ENCODE measurements around the gene TAF3.

TAF3 gene

DNA sequence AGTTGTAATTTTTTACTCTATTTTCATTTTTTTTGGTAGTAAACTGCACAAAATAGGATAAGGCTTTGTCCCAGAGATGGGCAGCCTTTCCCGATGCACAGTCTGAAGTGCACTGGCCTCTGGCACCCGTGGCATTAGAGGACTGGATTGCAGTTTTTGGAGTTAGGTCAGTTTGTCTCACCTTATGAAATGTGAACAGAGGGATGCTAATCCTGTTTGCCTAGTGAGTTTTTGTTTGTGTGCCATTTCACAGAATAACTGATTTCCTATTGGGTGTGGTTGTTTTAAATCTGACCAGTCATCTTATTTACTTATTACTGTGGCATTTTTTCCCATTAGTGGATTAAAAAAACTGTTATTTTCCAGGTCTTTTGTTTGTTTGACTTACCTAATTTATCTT is 126.7 kb downstream of the TAF3 start:
- TF ChIP-seq POLR2A (IDR thresholded peaks at IDR 0.05; ENCODE audit: low read depth, low read length), result no peak
- DNase-seq (ENCODE audit: insufficient read length, low spot score) (no peak), FAIRE-seq (no peak)

DNA sequence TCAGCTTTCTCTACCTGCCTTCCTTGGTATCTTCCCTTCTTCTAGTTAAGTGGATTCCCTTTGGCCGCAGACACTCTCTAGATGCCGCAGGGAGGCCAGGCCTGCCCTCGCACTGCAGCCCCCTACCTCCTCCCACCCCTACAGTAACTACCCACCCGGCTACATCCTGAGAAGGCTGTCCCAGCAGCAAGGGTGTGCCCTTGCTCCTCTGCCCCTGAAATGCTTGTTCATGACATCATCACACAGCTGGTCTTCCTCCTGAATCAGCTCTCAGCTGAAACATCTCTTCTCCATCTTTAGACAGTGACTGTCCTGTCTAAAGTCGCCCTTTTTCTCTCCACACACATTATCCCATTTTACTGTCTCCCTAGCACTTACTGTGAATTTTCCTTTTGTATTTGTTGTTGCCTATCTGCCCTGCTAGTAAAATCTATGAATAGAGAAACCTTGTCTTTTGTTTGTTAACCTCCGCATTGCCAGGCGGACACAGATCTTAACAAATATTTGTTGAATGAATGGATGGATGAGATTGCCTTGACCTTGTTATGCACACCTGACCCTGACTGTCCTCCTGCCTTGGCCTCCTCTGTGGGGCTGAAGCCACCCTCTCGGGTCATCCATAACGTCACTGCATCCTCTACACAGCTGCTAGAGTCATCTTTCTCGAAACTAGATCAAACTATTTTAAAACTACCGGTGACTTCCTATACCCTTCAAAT is 127.3 kb downstream of the TAF3 start:
- DNase-seq (ENCODE audit: insufficient read length, low spot score), result peak; percentile 10
- no peak for TF ChIP-seq POLR2A (IDR thresholded peaks at IDR 0.05; ENCODE audit: low read depth, low read length)
- no peak for FAIRE-seq

DNA sequence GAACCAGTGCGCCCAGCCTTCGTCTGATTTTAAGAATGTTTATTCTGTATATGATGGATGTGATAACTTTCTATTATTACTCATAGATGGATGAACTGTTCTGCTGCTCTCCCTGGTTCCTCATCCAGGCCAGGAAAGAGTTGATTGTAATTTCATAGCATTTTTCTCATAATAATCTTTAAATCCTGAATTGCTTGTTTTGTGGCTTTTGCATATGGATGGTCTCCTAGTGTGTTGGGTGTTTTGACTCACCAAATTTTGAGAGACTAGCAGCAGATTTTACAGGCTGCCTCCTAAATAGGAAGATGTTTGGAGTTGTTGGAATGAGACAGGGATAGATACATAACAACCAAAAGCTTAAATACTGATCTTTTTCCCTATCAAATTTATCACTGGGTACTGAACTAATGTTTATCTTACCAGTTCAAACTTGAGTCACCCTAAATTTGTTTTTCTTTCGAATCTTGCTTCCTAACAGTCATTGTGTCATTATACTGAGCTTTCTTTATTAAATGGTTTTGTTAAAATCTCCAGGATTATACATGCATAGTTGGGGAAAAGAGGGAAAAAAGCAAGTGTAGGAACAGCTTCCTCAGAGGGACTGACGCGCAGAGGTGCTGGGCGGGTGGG is 130.2 kb downstream of the TAF3 start:
- DNase-seq (ENCODE audit: insufficient read length, low spot score), result no peak
- no peak for FAIRE-seq
- TF ChIP-seq POLR2A (IDR thresholded peaks at IDR 0.05; ENCODE audit: low read depth, low read length), result no peak

DNA sequence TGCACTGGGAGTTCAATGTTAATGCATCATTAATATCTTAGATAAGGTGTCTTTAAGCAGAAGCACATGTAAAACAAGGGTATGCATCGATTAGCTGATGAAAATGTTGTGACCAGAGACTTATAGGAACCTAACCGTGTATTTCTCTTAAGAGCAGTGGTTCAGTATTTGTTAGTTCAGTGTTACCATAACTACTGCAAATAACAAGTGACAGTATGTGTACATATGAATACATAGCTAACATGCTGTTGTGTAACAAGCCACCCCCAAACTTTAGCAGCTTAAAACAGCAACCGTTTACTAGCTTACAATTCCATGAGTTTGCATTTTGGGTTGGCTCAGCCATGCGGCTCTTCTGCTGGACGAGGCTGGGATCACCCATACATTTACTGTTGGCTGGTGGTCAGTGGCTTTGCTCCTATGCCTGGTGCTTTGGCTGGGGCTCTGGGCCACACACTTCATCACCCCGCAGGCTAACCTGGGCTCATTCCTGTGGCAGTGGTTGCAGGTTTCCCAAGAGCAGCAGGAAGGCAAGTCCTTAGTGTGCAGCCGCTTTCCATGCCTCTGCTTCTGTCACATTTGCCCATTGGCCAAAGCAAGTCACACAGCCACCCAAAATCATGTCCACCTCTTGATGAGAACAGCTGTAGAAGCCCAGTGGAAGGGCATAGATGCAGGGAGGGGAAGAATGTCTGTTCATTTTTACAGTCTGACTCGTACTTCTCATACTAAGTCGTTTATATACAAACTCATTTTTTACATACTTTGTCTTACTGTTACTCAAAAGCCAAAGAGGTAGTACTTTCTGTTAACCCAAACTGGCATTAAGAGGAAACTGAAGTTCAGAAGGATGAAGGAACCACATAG is 132.9 kb downstream of the TAF3 start:
- FAIRE-seq, result no peak
- no peak for DNase-seq (ENCODE audit: insufficient read length, low spot score)
- TF ChIP-seq POLR2A (IDR thresholded peaks at IDR 0.05; ENCODE audit: low read depth, low read length), result no peak

DNA sequence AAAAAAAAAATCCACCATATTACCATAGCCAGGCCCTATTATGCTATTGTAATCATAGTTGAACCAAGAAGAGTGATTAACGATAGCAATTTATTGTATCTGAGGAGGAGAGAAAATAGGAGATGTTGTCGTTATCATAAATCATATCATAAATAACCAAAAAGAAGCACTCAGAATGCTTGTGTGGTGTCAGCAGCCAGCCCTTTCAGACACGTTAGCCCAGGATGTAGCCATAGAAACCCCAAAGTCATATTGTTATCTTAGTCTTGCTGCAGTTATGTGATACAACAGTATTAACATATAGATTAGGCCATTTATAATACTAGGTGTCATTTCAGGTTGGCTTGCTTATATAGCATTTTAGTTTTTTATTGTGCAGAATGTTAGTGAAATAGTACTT is 134.0 kb downstream of the TAF3 start:
- no peak for TF ChIP-seq POLR2A (IDR thresholded peaks at IDR 0.05; ENCODE audit: low read depth, low read length)
- DNase-seq (ENCODE audit: insufficient read length, low spot score), result no peak
- FAIRE-seq, result no peak

DNA sequence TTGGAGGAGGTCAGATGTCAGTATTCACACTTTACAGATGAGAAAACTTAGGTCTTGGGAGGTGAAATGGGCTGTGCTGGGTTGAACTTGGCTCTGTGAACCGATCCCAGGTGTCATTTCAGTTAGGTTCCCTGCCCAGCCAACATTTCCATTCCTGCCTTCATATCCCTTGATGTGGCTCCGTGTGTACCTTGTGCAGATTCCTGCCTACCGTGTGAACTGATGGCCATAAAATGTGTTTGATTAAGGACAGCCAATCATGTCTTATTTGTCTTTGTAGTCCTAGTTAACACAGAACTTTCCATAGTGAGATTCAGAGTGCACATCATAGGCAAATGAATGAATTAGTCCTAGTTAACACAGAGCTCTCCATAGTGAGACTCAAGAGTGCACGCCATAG is 135.1 kb downstream of the TAF3 start:
- no peak for TF ChIP-seq POLR2A (IDR thresholded peaks at IDR 0.05; ENCODE audit: low read depth, low read length)
- DNase-seq (ENCODE audit: insufficient read length, low spot score), result no peak
- no peak for FAIRE-seq

DNA sequence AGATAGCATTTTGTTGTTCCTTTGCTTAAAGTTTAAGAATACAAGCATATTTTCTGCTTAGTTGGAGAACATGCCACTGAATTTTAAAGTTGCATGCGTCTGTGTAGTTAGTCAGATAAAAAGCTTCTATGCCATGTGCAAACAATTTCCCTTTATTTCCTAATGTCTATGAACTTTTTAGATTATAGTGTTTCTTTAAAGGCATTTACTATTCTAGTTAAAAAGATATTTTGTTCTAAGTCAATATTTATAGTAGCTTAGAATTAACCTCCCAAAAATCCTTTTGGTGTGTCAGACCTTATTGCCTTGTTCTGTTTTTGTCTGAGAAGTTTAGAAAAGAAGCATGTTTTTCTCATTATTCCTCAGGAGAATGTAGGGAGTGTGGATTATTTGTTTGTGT is 137.1 kb downstream of the TAF3 start:
- DNase-seq (ENCODE audit: insufficient read length, low spot score) (no peak), FAIRE-seq (no peak)
- TF ChIP-seq POLR2A (IDR thresholded peaks at IDR 0.05; ENCODE audit: low read depth, low read length), result no peak

DNA sequence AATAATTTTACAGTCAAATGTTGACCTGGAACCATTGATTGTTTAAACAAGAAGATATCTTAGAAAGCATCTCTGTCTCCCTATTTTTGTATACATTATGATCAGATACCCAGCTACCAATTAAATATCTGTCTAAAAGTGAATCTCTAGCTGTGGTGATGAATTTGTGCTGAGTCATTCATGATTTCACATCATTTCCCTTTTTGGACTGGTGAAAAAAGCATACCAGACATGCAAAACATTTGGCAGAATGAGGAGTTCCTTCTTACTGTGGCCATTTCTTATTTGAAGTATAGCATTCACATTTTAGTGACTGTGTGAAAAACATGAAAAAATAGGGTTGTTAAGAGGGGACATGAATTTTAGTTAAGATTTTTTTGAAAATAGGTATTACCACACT is 138.2 kb downstream of the TAF3 start:
- DNase-seq (ENCODE audit: insufficient read length, low spot score), result no peak
- FAIRE-seq, result peak; percentile 69
- no peak for TF ChIP-seq POLR2A (IDR thresholded peaks at IDR 0.05; ENCODE audit: low read depth, low read length)

DNA sequence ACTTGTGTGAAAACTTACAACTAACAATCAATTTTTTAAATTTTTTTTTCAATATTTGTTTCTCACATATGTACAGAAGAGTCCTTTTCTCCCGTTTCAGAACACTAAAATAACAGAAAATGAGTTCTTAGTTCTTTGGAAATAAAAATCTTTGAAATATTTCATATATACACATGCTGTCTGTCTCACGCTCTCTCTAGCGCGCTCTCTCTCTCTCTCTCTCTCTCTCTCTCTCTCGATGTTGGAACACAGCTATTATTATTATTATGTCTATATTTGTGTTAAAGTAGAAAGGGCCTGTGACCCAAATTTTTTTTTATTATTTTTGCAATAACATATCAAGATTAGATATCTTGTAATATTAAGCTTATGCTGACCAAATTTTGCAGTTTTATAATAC is 139.3 kb downstream of the TAF3 start:
- FAIRE-seq, result no peak
- no peak for TF ChIP-seq POLR2A (IDR thresholded peaks at IDR 0.05; ENCODE audit: low read depth, low read length)
- DNase-seq (ENCODE audit: insufficient read length, low spot score), result no peak

DNA sequence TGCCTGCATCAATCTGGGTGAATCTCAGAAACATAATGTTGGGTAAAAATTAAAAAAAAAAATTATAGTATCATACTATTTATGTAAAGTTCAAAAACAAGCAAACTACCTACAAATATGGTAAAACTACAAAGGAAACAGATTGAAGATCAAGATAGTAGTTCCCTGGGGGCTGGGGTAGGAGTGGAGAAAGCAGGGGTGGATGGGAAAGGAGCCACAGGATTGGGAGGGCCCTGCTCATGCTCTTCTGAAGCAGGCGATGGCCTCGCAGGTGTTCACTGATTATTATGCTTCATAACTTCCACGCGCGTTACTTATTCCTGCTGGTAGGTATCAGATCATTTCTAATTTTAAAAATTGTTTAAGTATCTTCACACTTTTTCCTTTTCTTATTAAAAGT is 140.1 kb downstream of the TAF3 start:
- no peak for FAIRE-seq
- no peak for TF ChIP-seq POLR2A (IDR thresholded peaks at IDR 0.05; ENCODE audit: low read depth, low read length)
- DNase-seq (ENCODE audit: insufficient read length, low spot score), result no peak

DNA sequence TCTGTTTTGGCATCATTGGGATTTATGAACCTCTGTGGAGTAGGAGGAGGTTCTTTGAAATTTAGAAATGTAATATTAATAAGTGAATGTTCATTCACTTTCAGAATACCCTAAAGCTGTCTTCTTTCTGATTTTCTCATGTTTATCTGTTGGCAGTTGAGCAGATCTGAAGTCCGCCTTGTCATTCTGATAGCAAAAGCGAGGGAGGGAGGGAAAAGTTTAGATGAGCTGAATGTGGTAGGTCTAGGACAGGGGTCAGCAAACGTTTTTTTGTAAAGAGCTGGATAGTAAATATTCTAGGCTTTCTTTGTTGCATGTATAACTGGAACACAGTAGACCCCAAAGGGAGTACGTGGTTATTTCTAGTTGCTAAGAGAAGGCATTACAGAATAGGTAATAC is 141.8 kb downstream of the TAF3 start:
- no peak for TF ChIP-seq POLR2A (IDR thresholded peaks at IDR 0.05; ENCODE audit: low read depth, low read length)
- DNase-seq (ENCODE audit: insufficient read length, low spot score) (no peak), FAIRE-seq (no peak)

DNA sequence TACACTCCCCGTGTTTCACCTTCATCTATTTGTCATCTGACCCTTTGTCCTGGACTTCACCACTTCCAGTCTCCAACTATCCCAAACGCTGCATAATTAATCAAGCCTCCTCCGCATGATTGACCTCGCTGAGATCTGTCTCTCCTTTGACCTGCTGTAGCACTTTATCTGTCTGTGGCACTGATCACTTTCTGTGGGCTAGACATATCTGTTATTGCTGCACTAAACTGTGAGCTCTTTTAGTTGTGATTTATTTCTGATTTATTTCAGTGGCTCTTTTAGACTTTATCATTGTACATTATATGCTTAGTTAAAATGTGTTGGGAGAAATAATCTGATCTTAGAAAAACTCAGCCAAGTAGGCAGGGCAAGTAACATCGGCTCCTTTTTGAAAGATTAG is 144.3 kb downstream of the TAF3 start:
- no peak for DNase-seq (ENCODE audit: insufficient read length, low spot score)
- TF ChIP-seq POLR2A (IDR thresholded peaks at IDR 0.05; ENCODE audit: low read depth, low read length), result no peak
- no peak for FAIRE-seq

DNA sequence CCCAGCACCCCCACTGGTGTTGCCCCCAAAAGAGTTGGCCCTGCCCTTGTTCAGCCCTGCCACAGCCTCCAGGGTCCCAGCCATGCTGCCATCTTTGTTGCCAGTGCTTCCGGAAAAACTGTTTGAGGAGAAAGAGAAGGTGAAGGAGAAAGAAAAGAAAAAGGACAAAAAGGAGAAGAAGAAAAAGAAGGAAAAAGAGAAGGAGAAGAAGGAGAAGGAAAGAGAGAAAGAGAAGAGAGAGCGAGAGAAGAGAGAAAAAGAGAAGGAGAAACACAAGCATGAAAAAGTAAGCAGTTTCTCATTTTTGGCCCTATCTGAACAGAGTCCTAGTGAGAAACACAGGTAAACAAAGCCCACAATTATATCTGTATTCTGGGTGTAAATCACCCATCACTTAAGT is 147.2 kb downstream of the TAF3 start:
- TF ChIP-seq POLR2A (IDR thresholded peaks at IDR 0.05; ENCODE audit: low read depth, low read length), result no peak
- DNase-seq (ENCODE audit: insufficient read length, low spot score) (no peak), FAIRE-seq (no peak)

DNA sequence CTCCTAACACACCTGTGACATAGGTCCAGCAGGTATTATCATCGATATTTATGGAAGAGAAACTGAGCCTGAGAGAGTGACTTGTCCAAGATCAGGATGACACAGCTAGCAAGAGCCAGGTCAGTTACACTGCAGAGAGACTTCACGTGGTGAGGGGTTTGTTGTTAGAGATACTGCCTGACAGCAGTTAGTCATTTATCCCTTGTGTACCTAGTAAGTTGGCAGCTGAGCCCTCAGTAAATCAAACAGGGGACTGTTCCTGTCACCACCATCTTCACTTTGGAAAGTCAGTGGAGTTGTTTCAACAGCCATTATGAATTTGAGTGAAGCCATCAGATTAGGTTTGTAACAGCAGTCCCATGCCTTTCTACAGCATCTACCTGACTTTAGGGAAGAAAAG is 148.7 kb downstream of the TAF3 start:
- FAIRE-seq (no peak), DNase-seq (ENCODE audit: insufficient read length, low spot score) (no peak)
- no peak for TF ChIP-seq POLR2A (IDR thresholded peaks at IDR 0.05; ENCODE audit: low read depth, low read length)
